ES-I3 (cell line): ENCODE data around the gene IGFL2.
"Not testable (repeated sequence)": the region's sequence is repeated elsewhere in the genome, so short reads cannot be mapped to it uniquely, and the experiment has no call there.

Source experiments
- H3K36me3 ChIP-seq: 2 replicates; pipeline ENCODE4 v1.6.1; 2013; ENCODE audit warnings: mild to moderate bottlenecking, low read length, control low read depth, moderate library complexity; ENCODE audit not compliant: insufficient read depth
- H3K4me1 ChIP-seq: 2 replicates; pipeline ENCODE4 v1.6.1; 2013; ENCODE audit warnings: mild to moderate bottlenecking, control low read depth, low read length; ENCODE audit not compliant: insufficient read depth
- H3K9ac ChIP-seq: 2 replicates; pipeline ENCODE4 v1.6.1; 2013; ENCODE audit warnings: low read depth, mild to moderate bottlenecking, low read length, moderate library complexity
- H3K9me3 ChIP-seq: 2 replicates; pipeline ENCODE4 v1.6.1; 2013; ENCODE audit warnings: mild to moderate bottlenecking, low read length, moderate library complexity; ENCODE audit not compliant: control insufficient read depth, insufficient read depth

Gene IGFL2

GRCh38 chr19:46147791-46148288, at the start of gene IGFL2:
TSS of gene IGFL2 (plus strand) at chr19:46148238. CDS start at chr19:46148279, 41 bp downstream.
- H3K4me1 ChIP-seq = no peaks in the 10 kb centered on the region
- H3K36me3 ChIP-seq = no peaks in the 10 kb centered on the region
- H3K9me3 ChIP-seq = no peaks in the 10 kb centered on the region; the same call in 1 of the 2 replicates
- no peak within 1 kb of the TSS for H3K9ac ChIP-seq

GRCh38 chr19:46100344-46100743, 47.7 kb upstream of the IGFL2 start:
- Histone ChIP-seq H3K4me1 (no peaks in the 10 kb centered on the region), H3K36me3 (no peaks in the 10 kb centered on the region), H3K9ac (no peak overlapping the region), H3K9me3 (no peaks in the 10 kb centered on the region)

GRCh38 chr19:46101293-46101692, 46.7 kb upstream of the IGFL2 start:
- Histone ChIP-seq H3K4me1 (no peaks in the 10 kb centered on the region), H3K36me3 (no peaks in the 10 kb centered on the region), H3K9me3 (no peaks in the 10 kb centered on the region), H3K9ac (no peak overlapping the region)

GRCh38 chr19:46102333-46102732, 45.7 kb upstream of the IGFL2 start:
- not testable (repeated sequence) for H3K36me3 ChIP-seq, H3K9ac ChIP-seq, H3K9me3 ChIP-seq, H3K4me1 ChIP-seq

GRCh38 chr19:46107371-46107770, 40.7 kb upstream of the IGFL2 start:
- H3K4me1 ChIP-seq = no peaks in the 10 kb centered on the region
- no peaks in the 10 kb centered on the region; the same call in 1 of the 2 replicates for H3K9me3 ChIP-seq
- H3K9ac ChIP-seq = no peak overlapping the region
- H3K36me3 ChIP-seq = no peaks in the 10 kb centered on the region

GRCh38 chr19:46109876-46110275, 38.2 kb upstream of the IGFL2 start:
- Histone ChIP-seq H3K36me3 (no peaks in the 10 kb centered on the region), H3K9ac (no peak overlapping the region), H3K4me1 (no peaks in the 10 kb centered on the region), H3K9me3 (no peaks in the 10 kb centered on the region; the same call in 1 of the 2 replicates)

- no peaks in the 10 kb centered on the region for H3K36me3 ChIP-seq
- no peaks in the 10 kb centered on the region; the same call in 1 of the 2 replicates for H3K9me3 ChIP-seq
Measured at GRCh38 chr19:46111376-46111775, 36.7 kb upstream of the IGFL2 start.

GRCh38 chr19:46112527-46112926, 35.5 kb upstream of the IGFL2 start:
- no peaks in the 10 kb centered on the region; the same call in 1 of the 2 replicates for H3K9me3 ChIP-seq
- H3K36me3 ChIP-seq = no peaks in the 10 kb centered on the region
- H3K9ac ChIP-seq = no peak overlapping the region
- peaks cover 3% of the 10 kb centered on the region; the same call in 1 of the 2 replicates for H3K4me1 ChIP-seq

More at GRCh38 chr19:46111376-46111775, 36.7 kb upstream of the IGFL2 start:
- Histone ChIP-seq H3K9ac (no peak overlapping the region), H3K4me1 (peaks cover 3% of the 10 kb centered on the region; the same call in 1 of the 2 replicates)

- H3K9ac ChIP-seq = no peak overlapping the region
- H3K9me3 ChIP-seq = no peaks in the 10 kb centered on the region; the same call in 1 of the 2 replicates
- H3K4me1 ChIP-seq = peaks cover 3% of the 10 kb centered on the region; the same call in 1 of the 2 replicates
- no peaks in the 10 kb centered on the region for H3K36me3 ChIP-seq
Measured at GRCh38 chr19:46113726-46114125, 34.3 kb upstream of the IGFL2 start.

- H3K9ac ChIP-seq = no peak overlapping the region
- H3K9me3 ChIP-seq = no peaks in the 10 kb centered on the region; the same call in 1 of the 2 replicates
- peaks cover 3% of the 10 kb centered on the region; the same call in 1 of the 2 replicates for H3K4me1 ChIP-seq
- H3K36me3 ChIP-seq = no peaks in the 10 kb centered on the region
Measured at GRCh38 chr19:46115396-46116106, 32.5 kb upstream of the IGFL2 start.

- H3K9ac ChIP-seq = no peak overlapping the region
- no peaks in the 10 kb centered on the region; the same call in 1 of the 2 replicates for H3K9me3 ChIP-seq
- H3K4me1 ChIP-seq = peaks cover 3% of the 10 kb centered on the region; the same call in 1 of the 2 replicates
- H3K36me3 ChIP-seq = no peaks in the 10 kb centered on the region; the same call in 1 of the 2 replicates
Measured at GRCh38 chr19:46116121-46116520, 31.9 kb upstream of the IGFL2 start.

GRCh38 chr19:46118136-46118535, 29.9 kb upstream of the IGFL2 start:
- Histone ChIP-seq H3K9me3 (peaks cover 2% of the 10 kb centered on the region; the same call in 1 of the 2 replicates), H3K4me1 (peaks cover 3% of the 10 kb centered on the region; the same call in 1 of the 2 replicates), H3K9ac (no peak overlapping the region), H3K36me3 (no peaks in the 10 kb centered on the region; the same call in 1 of the 2 replicates)

- H3K4me1 ChIP-seq = no peaks in the 10 kb centered on the region
- H3K9ac ChIP-seq = no peak within 1 kb of the TSS
- no peaks in the 10 kb centered on the region; the same call in 1 of the 2 replicates for H3K36me3 ChIP-seq
- peaks cover 2% of the 10 kb centered on the region; the same call in 1 of the 2 replicates for H3K9me3 ChIP-seq
Measured at GRCh38 chr19:46124638-46125115, 23.4 kb upstream of the IGFL2 start, which contains the start of gene IGFL3. TSS of gene IGFL3 (minus strand) at chr19:46124688. CDS start at chr19:46124649, 39 bp downstream.

- no peaks in the 10 kb centered on the region for H3K4me1 ChIP-seq
- H3K36me3 ChIP-seq = no peaks in the 10 kb centered on the region; the same call in 1 of the 2 replicates
- no peak overlapping the region for H3K9ac ChIP-seq
- peaks cover 2% of the 10 kb centered on the region; the same call in 1 of the 2 replicates for H3K9me3 ChIP-seq
Measured at GRCh38 chr19:46125447-46125846, 22.6 kb upstream of the IGFL2 start.
